ENCODE results near the gene LGALS1. TPM values are rescaled to one million over a fixed set of nuclear protein-coding genes. Genes with fewer than 3 reads are reported as not detected.
A peak's percentile ranks its signal among the peaks of the same experiment; 100 is the strongest.
"Not testable (repeated sequence)": the region's sequence is repeated elsewhere in the genome, so short reads cannot be mapped to it uniquely, and the experiment has no call there.

The LGALS1 gene
- total RNA-seq, 2 experiments from 2014 or later, result 1,392 to 1,515 TPM

DNA sequence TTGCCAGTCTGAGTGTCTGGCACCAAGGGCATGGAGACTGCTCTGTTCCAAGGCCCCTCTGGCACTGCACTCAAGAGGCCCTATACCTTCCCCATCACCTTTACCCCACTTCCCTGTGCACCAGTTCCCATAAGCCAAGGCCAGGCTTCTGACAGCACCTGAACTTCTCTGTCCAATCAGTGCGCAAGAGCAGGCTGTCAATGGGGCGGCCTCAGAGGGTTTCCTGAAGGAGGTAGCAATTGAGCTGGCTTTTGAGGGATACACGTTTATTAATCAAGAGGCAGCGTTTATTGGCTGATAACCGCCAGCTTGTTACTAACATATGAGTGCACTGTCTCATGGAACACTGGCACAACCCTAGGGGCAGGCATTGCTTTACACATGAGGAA is 33.9 kb upstream of the LGALS1 start:
- H3K27ac Mint-ChIP-seq, result peak overlapping the region; percentile 91
- H3K4me1 Mint-ChIP-seq, result peaks cover 55% of the 10 kb centered on the region
- CTCF ChIA-PET, result interaction anchor here (2.5 to 34.1 kb wide), 4 partner anchors 9 to 35 kb away, joined by 41 to 1064 read pairs (median 200); partner anchors contain the start of genes GGA1, LGALS1, NOL12 and PDXP
- no peaks in the 10 kb centered on the region for H3K27me3 Mint-ChIP-seq
- no peaks in the 10 kb centered on the region for H3K9me3 Mint-ChIP-seq (ENCODE audit: low read depth)
- DNase-seq (no peak), ATAC-seq (no peak)
- H3K36me3 Mint-ChIP-seq, result peaks cover 45% of the 10 kb centered on the region
- peak overlapping the region; percentile 90 for H3K4me3 Mint-ChIP-seq

DNA sequence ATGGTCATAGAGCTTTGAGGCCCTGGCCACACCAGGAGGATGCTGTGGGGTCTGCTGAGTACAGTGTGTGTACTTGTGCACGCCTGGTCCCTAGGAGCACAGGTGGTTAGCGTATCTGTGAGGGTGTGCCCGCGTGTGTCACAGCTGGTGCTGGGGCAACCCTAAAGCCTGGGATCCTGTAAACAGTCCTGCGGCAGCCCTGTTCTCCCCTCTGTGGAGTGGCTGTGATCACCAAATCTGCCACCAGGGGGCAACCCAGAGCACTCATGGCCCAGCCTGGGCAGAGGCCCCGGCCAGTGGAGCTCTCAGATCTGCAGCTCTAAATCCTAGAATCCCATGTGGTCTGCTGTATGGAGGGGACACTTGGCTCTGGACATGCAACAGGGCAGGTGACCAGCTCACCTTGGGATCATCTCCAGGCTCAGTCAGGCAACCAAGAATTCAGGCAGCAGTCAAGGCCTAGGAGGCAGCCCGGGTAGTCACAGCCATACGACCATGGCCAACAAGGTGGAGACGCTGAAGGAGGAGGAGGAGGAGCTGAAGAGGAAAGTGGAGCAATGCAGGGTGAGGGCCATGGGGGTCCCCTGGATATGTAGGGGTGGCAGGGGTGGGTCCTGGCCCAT is 32.1 kb upstream of the LGALS1 start:
- CTCF ChIA-PET, result interaction anchor here (0.7 to 34.1 kb wide), 19 partner anchors 11 to 1316 kb away, joined by 3 to 1064 read pairs (median 6); partner anchors contain the start of genes ANKRD54, GGA1, LGALS1 and NOL12
- Mint-ChIP-seq H3K27me3 (no peaks in the 10 kb centered on the region), H3K4me3 (peak overlapping the region; percentile 35), H3K4me1 (peaks cover 38% of the 10 kb centered on the region), H3K27ac (peak overlapping the region; percentile 48), H3K9me3 (ENCODE audit: low read depth) (no peaks in the 10 kb centered on the region), H3K36me3 (peaks cover 55% of the 10 kb centered on the region)
- DNase-seq, result peak; percentile 90
- ATAC-seq, result peak; percentile 52

DNA sequence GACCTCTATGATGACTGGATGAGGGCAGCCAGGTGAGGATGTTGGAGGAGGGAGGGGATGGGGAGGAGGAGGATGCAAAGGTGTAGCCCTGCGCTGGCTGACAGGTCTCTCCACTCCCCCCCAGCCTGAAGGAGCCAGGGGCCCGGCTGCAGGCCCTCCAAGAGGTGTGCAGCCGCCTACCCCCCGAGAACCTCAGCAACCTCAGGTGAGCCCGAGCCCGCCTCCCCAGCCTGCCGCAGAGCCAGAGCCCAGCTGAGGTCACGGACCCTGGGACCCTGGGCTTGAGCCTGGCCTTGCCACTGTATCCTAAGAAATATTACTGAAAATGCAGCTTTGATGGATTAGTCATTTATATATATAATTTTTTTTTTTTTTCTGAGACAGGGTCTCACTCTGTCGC is 28.1 kb upstream of the LGALS1 start:
- no peaks in the 10 kb centered on the region for H3K27me3 Mint-ChIP-seq
- DNase-seq, result no peak
- peaks cover 69% of the 10 kb centered on the region for H3K36me3 Mint-ChIP-seq
- peaks cover 22% of the 10 kb centered on the region for H3K4me1 Mint-ChIP-seq
- no peak overlapping the region for H3K4me3 Mint-ChIP-seq
- no peaks in the 10 kb centered on the region for H3K9me3 Mint-ChIP-seq (ENCODE audit: low read depth)
- CTCF ChIA-PET, result interaction anchor here (34.1 kb wide), 1 partner anchor 23 kb away, joined by 1064 read pairs; the partner anchor contains the start of genes LGALS1, NOL12 and PDXP
- no peak overlapping the region for H3K27ac Mint-ChIP-seq
- no peak for ATAC-seq

GRCh38 chr22:37647928-37648327 is 27.5 kb upstream of the LGALS1 start:
- no peak overlapping the region for H3K4me3 Mint-ChIP-seq
- CTCF ChIA-PET, result interaction anchor here (0.7 to 34.1 kb wide), 2 partner anchors 12 to 22 kb away, joined by 4 to 1064 read pairs; partner anchors contain the start of genes LGALS1, NOL12 and PDXP
- H3K27ac Mint-ChIP-seq, result no peak overlapping the region
- H3K9me3 Mint-ChIP-seq (ENCODE audit: low read depth), result no peaks in the 10 kb centered on the region
- H3K4me1 Mint-ChIP-seq, result peaks cover 16% of the 10 kb centered on the region
- peaks cover 68% of the 10 kb centered on the region for H3K36me3 Mint-ChIP-seq
- no peaks in the 10 kb centered on the region for H3K27me3 Mint-ChIP-seq
- no peak for ATAC-seq
- no peak for DNase-seq

GRCh38 chr22:37650463-37651136 is 24.8 kb upstream of the LGALS1 start:
- no peak for DNase-seq
- Mint-ChIP-seq H3K4me1 (peaks cover 2% of the 10 kb centered on the region), H3K27ac (no peak overlapping the region), H3K9me3 (ENCODE audit: low read depth) (no peaks in the 10 kb centered on the region), H3K4me3 (no peak overlapping the region), H3K27me3 (no peaks in the 10 kb centered on the region), H3K36me3 (peaks cover 54% of the 10 kb centered on the region)
- CTCF ChIA-PET, result interaction anchor here (34.1 to 41.1 kb wide), 2 partner anchors 17 to 20 kb away, joined by 1064 read pairs; partner anchors contain the start of genes LGALS1, NOL12, PDXP and SH3BP1
- no peak for ATAC-seq

- no peak for DNase-seq
- CTCF ChIA-PET, result interaction anchor here (13.1 to 41.1 kb wide), 2 partner anchors 21 to 28 kb away, joined by 184 to 1064 read pairs; partner anchors contain the start of genes NOL12 and SH3BP1
- Mint-ChIP-seq H3K4me3 (no peak overlapping the region), H3K36me3 (peaks cover 31% of the 10 kb centered on the region), H3K4me1 (peaks cover 14% of the 10 kb centered on the region), H3K27ac (no peak overlapping the region), H3K27me3 (no peaks in the 10 kb centered on the region), H3K9me3 (ENCODE audit: low read depth) (no peaks in the 10 kb centered on the region)
- ATAC-seq, result no peak
These were observed 20.7 kb upstream of the LGALS1 start for GRCh38 chr22:37654563-37655251.

DNA sequence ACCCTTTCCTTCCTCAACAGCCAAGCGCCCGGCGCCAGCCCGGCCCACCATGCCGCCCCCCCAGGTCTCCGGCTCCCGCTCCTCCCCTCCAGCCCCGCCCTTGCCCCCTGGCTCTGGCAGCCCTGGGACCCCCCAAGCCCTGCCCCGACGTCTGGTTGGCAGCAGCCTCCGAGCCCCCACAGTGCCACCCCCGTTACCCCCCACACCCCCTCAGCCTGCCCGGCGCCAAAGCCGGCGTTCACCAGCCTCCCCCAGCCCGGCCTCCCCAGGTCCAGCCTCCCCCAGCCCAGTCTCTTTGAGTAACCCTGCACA is 20.2 kb upstream of the LGALS1 start:
- Mint-ChIP-seq H3K4me1 (peaks cover 17% of the 10 kb centered on the region), H3K36me3 (peaks cover 26% of the 10 kb centered on the region), H3K27me3 (no peaks in the 10 kb centered on the region), H3K27ac (no peak overlapping the region), H3K4me3 (no peak overlapping the region), H3K9me3 (ENCODE audit: low read depth) (no peaks in the 10 kb centered on the region)
- ATAC-seq (no peak), DNase-seq (no peak)
- CTCF ChIA-PET, result interaction anchor here (13.1 to 41.1 kb wide), 2 partner anchors 21 to 27 kb away, joined by 184 to 1064 read pairs; partner anchors contain the start of genes NOL12 and SH3BP1

GRCh38 chr22:37656583-37656982 is 18.9 kb upstream of the LGALS1 start:
- not testable (repeated sequence) for H3K27me3 Mint-ChIP-seq; H3K9me3 Mint-ChIP-seq (ENCODE audit: low read depth); ATAC-seq; DNase-seq; H3K4me3 Mint-ChIP-seq
- Mint-ChIP-seq H3K36me3 (peaks cover 16% of the 10 kb centered on the region), H3K4me1 (peaks cover 31% of the 10 kb centered on the region), H3K27ac (peak overlapping the region; percentile 30)
- CTCF ChIA-PET, result interaction anchor here (13.1 to 41.1 kb wide), 2 partner anchors 23 to 26 kb away, joined by 184 to 1064 read pairs; partner anchors contain the start of genes NOL12 and SH3BP1

GRCh38 chr22:37657590-37658132 is 17.8 kb upstream of the LGALS1 start:
- H3K4me3 Mint-ChIP-seq, result peak overlapping the region; percentile 78
- CTCF ChIA-PET, result interaction anchor here (2.9 to 41.1 kb wide), 4 partner anchors 18 to 50 kb away, joined by 17 to 1064 read pairs (median 130); partner anchors contain the start of genes GGA1, LGALS1, NOL12 and SH3BP1
- H3K27ac Mint-ChIP-seq, result peak overlapping the region; percentile 88
- no peaks in the 10 kb centered on the region for H3K9me3 Mint-ChIP-seq (ENCODE audit: low read depth)
- no peaks in the 10 kb centered on the region for H3K27me3 Mint-ChIP-seq
- DNase-seq, result no peak
- peaks cover 11% of the 10 kb centered on the region for H3K36me3 Mint-ChIP-seq
- peaks cover 39% of the 10 kb centered on the region for H3K4me1 Mint-ChIP-seq
- no peak for ATAC-seq

GRCh38 chr22:37658133-37659065 is 17.0 kb upstream of the LGALS1 start, which contains the start of gene PDXP:
TSS of gene PDXP (plus strand) at chr22:37658723. CDS start at chr22:37658783, 60 bp downstream.
- H3K9me3 Mint-ChIP-seq (ENCODE audit: low read depth), result no peaks in the 10 kb centered on the region
- H3K36me3 Mint-ChIP-seq, result peaks cover 6% of the 10 kb centered on the region
- DNase-seq (peak; percentile 99), ATAC-seq (peak; percentile 98)
- H3K4me1 Mint-ChIP-seq, result peaks cover 39% of the 10 kb centered on the region
- H3K4me3 Mint-ChIP-seq, result peak within 1 kb of the TSS; percentile 85
- H3K27me3 Mint-ChIP-seq, result no peaks in the 10 kb centered on the region
- CTCF ChIA-PET, result interaction anchor here (0.9 to 41.1 kb wide), 6 partner anchors 17 to 159 kb away, joined by 3 to 1064 read pairs (median 46); partner anchors contain the start of genes GGA1, LGALS1, NOL12 and SH3BP1
- peak within 1 kb of the TSS; percentile 88 for H3K27ac Mint-ChIP-seq

DNA sequence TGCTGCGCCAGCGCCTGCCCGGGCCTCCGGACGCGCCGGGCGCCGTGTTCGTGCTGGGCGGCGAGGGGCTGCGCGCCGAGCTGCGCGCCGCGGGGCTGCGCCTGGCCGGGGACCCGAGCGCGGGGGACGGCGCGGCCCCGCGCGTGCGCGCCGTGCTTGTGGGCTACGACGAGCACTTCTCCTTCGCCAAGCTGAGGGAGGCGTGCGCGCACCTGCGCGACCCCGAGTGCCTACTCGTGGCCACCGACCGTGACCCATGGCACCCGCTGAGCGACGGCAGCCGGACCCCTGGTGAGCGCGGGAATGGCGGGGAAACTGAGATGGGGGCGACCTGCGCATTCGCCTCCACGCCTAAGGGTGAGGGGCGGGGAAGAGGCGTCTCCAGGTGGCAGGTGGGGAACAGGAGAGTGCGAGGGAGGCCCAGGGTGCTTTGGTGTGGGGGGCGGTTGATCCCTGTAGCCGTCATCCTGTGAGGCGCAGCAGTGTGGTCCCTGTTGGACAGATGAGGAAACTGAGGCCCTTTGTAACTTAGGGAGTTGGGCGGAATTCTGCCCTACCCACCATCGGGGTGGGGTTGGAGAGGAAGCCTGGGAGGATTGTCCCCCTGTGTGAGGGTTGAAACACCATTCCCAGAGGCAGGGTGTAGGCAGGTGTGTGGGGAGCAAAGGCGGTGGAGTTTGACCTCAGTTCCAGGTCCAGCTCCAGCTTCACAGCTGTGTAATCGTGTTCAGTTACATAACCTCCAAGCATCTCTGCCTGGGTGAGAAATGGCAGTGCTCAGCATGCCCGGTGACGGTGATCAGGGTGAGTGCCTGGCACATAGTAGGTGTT is 16.2 kb upstream of the LGALS1 start:
- no peaks in the 10 kb centered on the region for H3K27me3 Mint-ChIP-seq
- ATAC-seq (no peak), DNase-seq (no peak)
- peak overlapping the region; percentile 85 for H3K4me3 Mint-ChIP-seq
- H3K27ac Mint-ChIP-seq, result peak overlapping the region; percentile 73
- peaks cover 2% of the 10 kb centered on the region for H3K36me3 Mint-ChIP-seq
- H3K9me3 Mint-ChIP-seq (ENCODE audit: low read depth), result no peaks in the 10 kb centered on the region
- peaks cover 39% of the 10 kb centered on the region for H3K4me1 Mint-ChIP-seq
- CTCF ChIA-PET, result interaction anchor here (1.1 to 41.1 kb wide), 7 partner anchors 12 to 204 kb away, joined by 3 to 1064 read pairs (median 17); partner anchors contain the start of genes GGA1, LGALS1, NOL12 and SH3BP1
